Subcutaneous adipose tissue (tissue), 4 donors: ENCODE results near the gene METTL25B. TPM values are rescaled to one million over a fixed set of nuclear protein-coding genes. Genes with fewer than 3 reads are reported as not detected.

ENCODE experiments used
- total RNA-seq, 4 donors: library from RNA; depleted of rRNA; stranded (reverse); fragments of >200 nt; gene quantifications; one replicate each; pipeline ENCODE4 v1.1.0, GENCODE V29; 2016
- TF ChIP-seq, protein P1 (sequence below): fragments of 450-650 bp; IDR thresholded peaks from one replicate; pipeline ENCODE4 v1.5.1; 2016; ENCODE audit warnings: low read depth, mild to moderate bottlenecking, control low read depth, antibody characterized with exemption, moderate library complexity

METTL25B gene
- total RNA-seq, 4 donors from 2014 or later: 20.5 to 29.2 (median 23.0) TPM

DNA sequence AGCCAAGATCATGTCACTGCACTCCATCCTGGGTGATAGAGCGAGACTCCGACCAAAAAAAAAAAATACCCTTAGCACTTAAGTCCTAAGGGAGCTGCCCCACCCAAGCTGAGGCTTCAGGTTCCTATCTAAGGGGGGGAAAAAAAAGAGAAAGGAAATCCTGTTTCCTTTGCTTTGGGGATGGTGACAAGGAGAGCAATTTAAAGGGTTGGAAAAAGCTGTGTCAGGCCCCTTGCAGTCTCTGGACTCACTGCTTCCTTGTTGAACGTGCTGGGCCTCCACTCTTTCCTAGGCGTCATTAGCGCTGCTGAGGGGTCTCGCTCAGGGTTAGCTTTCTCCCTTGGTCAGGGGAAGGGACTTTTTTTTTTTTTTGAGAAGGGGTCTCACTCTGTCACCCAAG is 57.2 kb downstream of the METTL25B start:
- TF ChIP-seq, protein P1, sequence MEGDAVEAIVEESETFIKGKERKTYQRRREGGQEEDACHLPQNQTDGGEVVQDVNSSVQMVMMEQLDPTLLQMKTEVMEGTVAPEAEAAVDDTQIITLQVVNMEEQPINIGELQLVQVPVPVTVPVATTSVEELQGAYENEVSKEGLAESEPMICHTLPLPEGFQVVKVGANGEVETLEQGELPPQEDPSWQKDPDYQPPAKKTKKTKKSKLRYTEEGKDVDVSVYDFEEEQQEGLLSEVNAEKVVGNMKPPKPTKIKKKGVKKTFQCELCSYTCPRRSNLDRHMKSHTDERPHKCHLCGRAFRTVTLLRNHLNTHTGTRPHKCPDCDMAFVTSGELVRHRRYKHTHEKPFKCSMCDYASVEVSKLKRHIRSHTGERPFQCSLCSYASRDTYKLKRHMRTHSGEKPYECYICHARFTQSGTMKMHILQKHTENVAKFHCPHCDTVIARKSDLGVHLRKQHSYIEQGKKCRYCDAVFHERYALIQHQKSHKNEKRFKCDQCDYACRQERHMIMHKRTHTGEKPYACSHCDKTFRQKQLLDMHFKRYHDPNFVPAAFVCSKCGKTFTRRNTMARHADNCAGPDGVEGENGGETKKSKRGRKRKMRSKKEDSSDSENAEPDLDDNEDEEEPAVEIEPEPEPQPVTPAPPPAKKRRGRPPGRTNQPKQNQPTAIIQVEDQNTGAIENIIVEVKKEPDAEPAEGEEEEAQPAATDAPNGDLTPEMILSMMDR: no peak

Other genes with a start within 250 kb of the METTL25B start
- 10 to 100 TPM; 18.9 to 46.5 (median 24.8) TPM for gene MEF2D, start 227.7 kb upstream of the METTL25B start, total RNA-seq
- 1 to 10 TPM in 2 of 4 donors, under 1 TPM in 1, not detected in 1; 0.57 to 2.5 (median 2.0) TPM for gene IQGAP3, start 155.9 kb upstream of the METTL25B start, total RNA-seq
- gene TTC24, start 148.7 kb upstream of the METTL25B start, total RNA-seq: not detected
- 10 to 100 TPM; 45.8 to 61.1 (median 49.7) TPM for gene NAXE, start 136.7 kb upstream of the METTL25B start, total RNA-seq
- 10 to 100 TPM; 10.7 to 35.1 (median 21.4) TPM for gene GPATCH4, start 127.0 kb upstream of the METTL25B start, total RNA-seq
- gene HAPLN2, start 109.1 kb upstream of the METTL25B start, total RNA-seq: 1 to 10 TPM in 2 of 4 donors, not detected in 2; 1.5 to 1.7 TPM
- gene BCAN, start 86.4 kb upstream of the METTL25B start, total RNA-seq: not detected
- 10 to 100 TPM in 3 of 4 donors, 1 to 10 TPM in 1; 7.8 to 28.8 (median 13.5) TPM for gene NES, start 51.1 kb upstream of the METTL25B start, total RNA-seq
- gene CRABP2, start 22.9 kb upstream of the METTL25B start, total RNA-seq: 10 to 100 TPM in 1 of 4 donors, 1 to 10 TPM in 3; 2.4 to 16.5 (median 4.0) TPM
- 10 to 100 TPM; 10.9 to 21.5 (median 13.5) TPM for gene ISG20L2, start 297 bp downstream of the METTL25B start, total RNA-seq
- 10 to 100 TPM; 53.0 to 84.5 (median 74.0) TPM for gene MRPL24, start 12.6 kb downstream of the METTL25B start, total RNA-seq
- 100 to 1,000 TPM in 3 of 4 donors, 10 to 100 TPM in 1; 86.5 to 126 (median 113) TPM for gene HDGF, start 23.2 kb downstream of the METTL25B start, total RNA-seq
- 10 to 100 TPM; 19.7 to 27.3 (median 21.3) TPM for gene PRCC, start 39.1 kb downstream of the METTL25B start, total RNA-seq
- 1 to 10 TPM in 1 of 4 donors, under 1 TPM in 3; 0.34 to 1.1 (median 0.71) TPM for gene SH2D2A, start 88.4 kb downstream of the METTL25B start, total RNA-seq
- gene INSRR, start 130.6 kb downstream of the METTL25B start, total RNA-seq: not detected
- under 1 TPM in 2 of 4 donors, not detected in 2; 0.49 to 0.85 TPM for gene NTRK1, start 132.4 kb downstream of the METTL25B start, total RNA-seq
- 10 to 100 TPM in 2 of 4 donors, 1 to 10 TPM in 2; 5.9 to 40.9 (median 8.7) TPM for gene PEAR1, start 165.2 kb downstream of the METTL25B start, total RNA-seq
- under 1 TPM in 1 of 4 donors, not detected in 3; 0.94 TPM for gene LRRC71, start 192.2 kb downstream of the METTL25B start, total RNA-seq